Endodermal cell (in vitro differentiated cells): ENCODE results near the gene NDUFS6. TPM values are rescaled to one million over a fixed set of nuclear protein-coding genes. Genes with fewer than 3 reads are reported as not detected.

Experiments
- DNase-seq: peaks from one replicate; pipeline ENCODE4 v3.0.0-alpha.2; 2017
- H3K27ac ChIP-seq: 2 replicates; pipeline ENCODE4 v1.5.1; 2013; ENCODE audit warnings: mild to moderate bottlenecking, low read depth, low read length, moderate library complexity
- H3K27me3 ChIP-seq: 2 replicates; pipeline ENCODE4 v1.6.1; 2013; ENCODE audit warnings: mild to moderate bottlenecking, low read length, moderate library complexity; ENCODE audit not compliant: insufficient read depth, control insufficient read depth, poor library complexity, severe bottlenecking
- H3K36me3 ChIP-seq: 2 replicates; pipeline ENCODE4 v1.7.0; 2013; ENCODE audit warnings: mild to moderate bottlenecking, low read length, moderate library complexity; ENCODE audit not compliant: control insufficient read depth, insufficient read depth
- H3K4me1 ChIP-seq: one replicate; pipeline ENCODE4 v1.7.0; 2013; ENCODE audit warnings: low read length; ENCODE audit not compliant: control insufficient read depth, insufficient read depth
- H3K4me3 ChIP-seq: 2 replicates; pipeline ENCODE4 v1.5.1; 2013; ENCODE audit warnings: mild to moderate bottlenecking, low read length, moderate library complexity
- H3K9ac ChIP-seq: 2 replicates; pipeline ENCODE4 v1.6.1; 2013; ENCODE audit warnings: mild to moderate bottlenecking, low read length, moderate library complexity; ENCODE audit not compliant: poor library complexity, severe bottlenecking; ENCODE audit errors: extremely low read depth
- H3K9me3 ChIP-seq: 2 replicates; pipeline ENCODE4 v1.6.1; 2013; ENCODE audit warnings: mild to moderate bottlenecking, low read length, moderate library complexity; ENCODE audit not compliant: control insufficient read depth
- H3K27ac Mint-ChIP-seq: 2 replicates; pipeline ENCODE4 v1.8.0; 2020; ENCODE audit warnings: mixed read lengths
- H3K27me3 Mint-ChIP-seq: 2 replicates; pipeline ENCODE4 v1.8.0; 2021; ENCODE audit warnings: mild to moderate bottlenecking, mixed read lengths; ENCODE audit not compliant: insufficient read depth
- H3K36me3 Mint-ChIP-seq: 2 replicates; pipeline ENCODE4 v1.8.0; 2020; ENCODE audit warnings: low read depth, mixed read lengths
- H3K4me1 Mint-ChIP-seq: 2 replicates; pipeline ENCODE4 v1.8.0; 2020; ENCODE audit warnings: mixed read lengths
- H3K4me3 Mint-ChIP-seq: 2 replicates; pipeline ENCODE4 v1.8.0; 2020; ENCODE audit warnings: mild to moderate bottlenecking, moderate library complexity, mixed read lengths
- H3K9me3 Mint-ChIP-seq: 2 replicates; pipeline ENCODE4 v1.8.0; 2020; ENCODE audit warnings: mild to moderate bottlenecking, mixed read lengths
- CTCF ChIP-seq: fragments of 200-600 bp; sonication (generic); conservative IDR thresholded peaks from 2 replicates; pipeline ENCODE4 v1.5.0; 2021; ENCODE audit warnings: antibody characterized with exemption, mild to moderate bottlenecking
- WGBS, 2 experiments: methylation state at CpG; one replicate each; pipeline versions ENCODE4 v1.1.5 to v1.1.7; 2013; ENCODE audit warnings: missing lambda C conversion rate in 2 of 2, mixed read lengths in 1 of 2; ENCODE audit not compliant: insufficient coverage in 1 of 2, insufficient read length in 1 of 2; 5-methylcytosine and 5-hydroxymethylcytosine counted together
- total RNA-seq, 2 donors: library from RNA; stranded (reverse); fragmentation: NEBNext Ultra II Directional in 1 of 2; extraction: Animal tissue kit (Norgen Biotek cat#: 25700) in 1 of 2; gene quantifications; 2 replicates in 1 of 2; 3 replicates in 1 of 2; pipeline ENCODE4 v1.2.1, GENCODE V29; 2021

Gene NDUFS6
- total RNA-seq, 2 donors from 2014 or later, result 47.9 to 65.2 TPM

- H3K9ac ChIP-seq, result no peak overlapping the region
- Mint-ChIP-seq H3K4me1 (peaks cover 12% of the 10 kb centered on the region), H3K36me3 (no peaks in the 10 kb centered on the region), H3K4me3 (no peak overlapping the region), H3K9me3 (no peaks in the 10 kb centered on the region), H3K27ac (no peak overlapping the region), H3K27me3 (peaks cover 40% of the 10 kb centered on the region)
- TF ChIP-seq CTCF, result no peak
- no peak overlapping the region for H3K4me3 ChIP-seq
- peaks cover 8% of the 10 kb centered on the region for H3K4me1 ChIP-seq
- H3K27me3 ChIP-seq, result peaks cover 44% of the 10 kb centered on the region
- H3K36me3 ChIP-seq, result no peaks in the 10 kb centered on the region
- DNase-seq, result no peak
- H3K9me3 ChIP-seq, result peaks cover 5% of the 10 kb centered on the region
- no peak overlapping the region for H3K27ac ChIP-seq
- WGBS, 2 experiments, result 95 to 97% methylated on average over 4 to 5 of the region's 5 CpGs
These were observed 43.7 kb downstream of the NDUFS6 start for GRCh38 chr5:1844708-1845436.

- Histone ChIP-seq H3K27ac (no peak overlapping the region), H3K36me3 (no peaks in the 10 kb centered on the region), H3K9ac (no peak overlapping the region), H3K4me1 (peaks cover 5% of the 10 kb centered on the region), H3K27me3 (peaks cover 52% of the 10 kb centered on the region), H3K9me3 (peaks cover 5% of the 10 kb centered on the region), H3K4me3 (no peak overlapping the region)
- peaks cover 48% of the 10 kb centered on the region for H3K27me3 Mint-ChIP-seq
- no peak for TF ChIP-seq CTCF
- H3K9me3 Mint-ChIP-seq, result no peaks in the 10 kb centered on the region
- no peaks in the 10 kb centered on the region for H3K36me3 Mint-ChIP-seq
- DNase-seq, result no peak
- peaks cover 8% of the 10 kb centered on the region for H3K4me1 Mint-ChIP-seq
- no peak overlapping the region for H3K27ac Mint-ChIP-seq
- no peak overlapping the region for H3K4me3 Mint-ChIP-seq
- 94 to 100% methylated on average over 1 of the region's 1 CpG for WGBS, 2 experiments
These were observed 44.5 kb downstream of the NDUFS6 start for GRCh38 chr5:1845696-1846095.

GRCh38 chr5:1846583-1846982, 45.4 kb downstream of the NDUFS6 start:
- DNase-seq, result no peak
- H3K36me3 ChIP-seq, result no peaks in the 10 kb centered on the region
- Mint-ChIP-seq H3K9me3 (no peaks in the 10 kb centered on the region), H3K27ac (no peak overlapping the region), H3K36me3 (no peaks in the 10 kb centered on the region), H3K4me1 (peaks cover 5% of the 10 kb centered on the region), H3K27me3 (peaks cover 57% of the 10 kb centered on the region), H3K4me3 (no peak overlapping the region)
- TF ChIP-seq CTCF, result no peak
- no peak overlapping the region for H3K27ac ChIP-seq
- H3K9me3 ChIP-seq, result peaks cover 5% of the 10 kb centered on the region
- H3K4me1 ChIP-seq, result no peaks in the 10 kb centered on the region
- peaks cover 61% of the 10 kb centered on the region for H3K27me3 ChIP-seq
- 87 to 89% methylated on average over 13 of the region's 13 CpGs for WGBS, 2 experiments
- H3K4me3 ChIP-seq, result no peak overlapping the region
- no peak overlapping the region for H3K9ac ChIP-seq
